GM19455 (cell line): ENCODE measurements around the gene ROPN1L.

Source experiments
- ATAC-seq: cut with Tn5 transposase; IDR thresholded peaks from one replicate; pipeline ENCODE4 v1.9.1; 2021; ENCODE audit not compliant: unreplicated experiment

The ROPN1L gene

DNA sequence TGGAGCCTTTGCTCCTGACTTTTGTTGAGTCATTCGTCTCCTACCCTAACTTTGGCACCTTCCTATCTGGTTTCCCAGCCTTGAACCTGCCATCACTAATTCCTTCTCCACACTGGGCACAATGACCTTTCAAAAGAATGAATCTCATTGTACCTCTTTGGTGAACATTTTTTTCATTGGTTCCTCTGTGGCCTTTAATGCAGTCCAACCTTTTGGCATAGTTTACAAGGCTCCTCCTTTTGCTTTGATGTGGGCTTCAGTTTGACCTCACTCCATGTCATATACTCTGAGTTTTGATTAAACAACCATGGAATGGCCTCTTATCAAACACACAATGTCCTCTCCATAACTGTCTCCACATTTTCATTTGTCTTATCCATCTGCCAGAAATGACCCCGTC is 14.5 kb upstream of the ROPN1L start:
- ATAC-seq: no peak

DNA sequence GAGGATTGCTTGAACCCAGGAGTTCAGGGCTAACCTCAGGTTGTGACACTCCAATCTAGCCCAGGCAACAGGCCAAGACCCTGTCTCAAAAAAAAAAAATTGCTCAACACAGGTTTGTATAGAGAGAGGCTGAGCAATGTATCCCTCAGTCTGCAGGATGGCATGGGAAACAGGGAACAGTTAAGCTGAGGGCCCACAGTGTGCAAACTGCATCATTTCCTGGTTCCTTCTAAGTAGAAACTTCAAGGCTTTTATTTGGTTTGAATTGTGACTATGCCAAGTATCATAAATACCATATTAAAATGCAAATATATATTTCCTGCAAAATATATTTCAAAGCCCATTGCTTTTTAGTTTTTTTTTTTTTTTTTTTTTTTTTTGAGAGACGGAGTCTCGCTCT is 13.7 kb upstream of the ROPN1L start:
- no peak for ATAC-seq

DNA sequence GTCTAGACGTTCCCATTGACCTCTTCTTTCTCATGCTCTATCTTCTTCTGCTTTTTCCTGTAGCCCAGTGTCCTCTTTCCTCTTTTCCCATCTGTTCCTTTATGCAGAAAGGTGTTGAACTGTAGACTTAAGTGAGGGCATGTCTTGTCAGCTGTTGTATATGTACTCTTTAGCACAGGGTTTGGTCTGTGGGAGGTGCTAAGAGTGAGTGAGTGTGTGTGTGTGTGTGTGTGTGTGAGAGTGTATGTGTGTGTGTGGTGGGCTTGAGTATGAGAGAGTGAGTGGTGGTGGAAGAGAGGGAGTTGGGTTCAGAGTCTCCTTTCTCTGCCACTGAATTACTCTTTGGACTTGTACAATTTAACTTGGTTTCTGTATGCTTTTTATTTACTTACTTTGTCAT is 10.3 kb upstream of the ROPN1L start:
- no peak for ATAC-seq

DNA sequence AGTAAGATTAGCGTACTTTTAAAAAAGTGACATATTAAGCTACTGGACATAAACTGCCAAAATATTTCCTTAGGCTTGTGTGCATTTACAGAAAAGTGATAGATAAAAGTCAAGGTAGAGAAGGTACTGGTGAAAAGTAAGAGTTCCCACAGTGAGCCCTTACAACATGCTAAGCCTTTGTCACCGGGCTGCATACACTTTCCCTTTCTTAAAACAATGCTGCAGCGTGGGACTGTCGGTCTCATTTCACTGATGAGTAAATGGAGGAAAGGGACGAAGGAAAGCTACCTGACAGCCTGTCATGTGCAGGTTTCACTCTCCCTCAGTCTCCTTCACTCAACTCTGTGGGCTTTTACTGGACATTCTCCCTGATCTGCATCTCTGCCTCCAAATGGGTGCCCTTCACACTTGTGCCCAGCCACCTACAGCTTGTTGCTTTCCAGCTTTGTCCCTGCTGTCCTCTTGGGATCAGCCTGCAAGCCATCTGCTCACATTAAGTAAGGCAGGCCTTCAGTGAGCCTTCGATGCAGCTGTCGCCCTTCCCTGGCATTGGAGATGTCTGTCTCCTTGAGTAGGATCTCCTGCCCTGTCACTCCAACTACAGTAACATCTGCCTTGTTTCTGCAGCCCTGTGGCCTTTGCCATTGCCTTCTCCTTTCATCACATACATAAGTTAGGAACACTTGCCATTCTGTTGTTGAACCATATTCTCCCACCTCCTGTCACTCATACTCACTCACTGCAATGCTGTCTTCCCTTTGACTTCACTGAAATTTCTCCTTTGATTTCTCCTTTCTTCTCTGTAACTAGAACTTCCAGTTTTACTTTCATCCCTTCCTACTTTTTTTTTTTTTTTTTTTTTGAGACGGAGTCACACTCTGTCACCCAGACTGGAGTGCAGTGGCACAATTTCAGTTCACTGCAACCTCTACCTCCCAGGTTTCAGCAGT is 9.3 kb upstream of the ROPN1L start:
- no peak for ATAC-seq

DNA sequence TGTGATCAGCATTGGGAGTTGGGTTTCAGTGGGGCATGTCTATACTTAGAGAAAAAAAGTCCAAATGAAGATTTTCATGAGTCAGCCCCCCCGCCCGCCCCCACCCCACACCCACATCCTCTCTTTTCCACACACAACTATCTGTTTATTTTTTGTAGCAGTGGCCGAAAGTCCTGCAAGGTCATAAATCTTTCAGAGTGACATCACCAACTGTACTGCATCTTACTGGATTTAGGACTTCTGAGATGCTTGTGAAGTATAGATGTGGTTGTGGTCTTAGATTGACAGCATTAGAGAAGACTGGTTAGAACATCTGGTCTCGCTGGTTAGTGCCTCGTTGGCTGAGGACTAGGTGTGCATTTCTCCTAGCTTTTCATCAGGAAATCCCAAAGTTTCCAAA is 7.3 kb upstream of the ROPN1L start:
- ATAC-seq: no peak

DNA sequence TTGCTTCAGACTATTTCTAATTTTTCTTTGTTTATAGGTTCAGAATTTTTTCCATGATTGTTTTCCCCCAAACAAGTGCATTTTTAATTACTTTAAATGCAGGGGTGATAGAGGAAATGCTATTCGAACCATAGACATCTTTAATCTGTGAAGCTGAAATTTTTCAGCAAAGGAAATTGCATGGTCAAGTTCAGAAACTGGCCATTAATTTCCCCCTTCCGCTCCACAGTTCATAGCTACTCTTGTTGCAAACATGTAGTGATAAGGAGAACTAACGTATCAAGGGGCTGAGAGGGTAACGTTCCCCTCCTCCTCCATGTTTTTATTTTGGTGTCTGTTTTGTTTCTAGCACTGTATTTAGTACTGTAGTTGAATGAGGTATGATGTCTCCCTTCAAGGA is 3.4 kb upstream of the ROPN1L start:
- ATAC-seq: no peak

DNA sequence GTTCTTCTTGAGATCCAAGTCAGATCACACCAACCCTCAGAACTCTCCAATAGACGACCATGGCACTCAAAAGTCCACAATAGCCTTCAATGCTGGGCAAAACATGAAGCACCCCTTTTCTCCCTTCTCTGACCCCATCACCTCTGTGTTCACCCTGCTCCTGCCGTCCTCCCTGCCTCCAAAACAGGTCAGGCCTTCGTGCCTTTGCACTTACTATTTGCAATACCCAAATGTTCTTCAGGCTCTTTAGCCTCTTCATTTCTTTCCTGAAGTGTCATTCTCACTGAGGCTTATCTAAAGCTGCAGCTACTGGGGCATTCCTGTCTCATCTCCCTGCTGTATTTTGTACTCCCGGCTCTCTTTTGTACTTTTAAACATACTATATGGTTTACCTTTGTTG is 2.0 kb upstream of the ROPN1L start:
- no peak for ATAC-seq

DNA sequence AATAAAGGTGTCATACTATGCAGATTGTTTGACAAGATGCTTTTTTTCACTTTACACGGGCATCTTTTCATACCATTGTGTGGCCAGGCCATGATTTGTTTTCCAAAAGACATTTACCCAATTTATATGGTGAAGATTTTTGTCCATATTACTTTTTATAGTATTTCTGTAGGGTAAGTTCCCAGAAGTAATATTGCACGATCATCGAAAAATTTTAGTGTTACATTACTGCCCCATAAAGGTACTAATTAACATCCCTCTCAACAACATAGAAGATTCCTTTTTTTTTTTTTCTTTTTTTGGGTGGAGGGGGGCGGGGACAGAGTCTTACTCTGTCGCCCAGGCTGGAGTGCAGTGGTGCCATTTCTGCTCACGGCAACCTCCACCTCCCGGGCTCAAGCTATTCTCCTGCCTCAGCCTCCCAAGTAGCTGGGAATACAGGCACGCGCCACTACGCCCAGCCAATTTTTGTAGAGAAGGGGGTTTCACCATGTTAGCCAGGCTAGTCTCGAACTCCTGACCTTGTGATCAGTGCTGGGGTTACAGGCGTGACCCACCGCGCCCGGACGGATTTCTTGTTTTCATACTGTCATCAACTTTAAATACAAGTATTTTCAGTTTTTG is 1.2 kb upstream of the ROPN1L start:
- no peak for ATAC-seq

DNA sequence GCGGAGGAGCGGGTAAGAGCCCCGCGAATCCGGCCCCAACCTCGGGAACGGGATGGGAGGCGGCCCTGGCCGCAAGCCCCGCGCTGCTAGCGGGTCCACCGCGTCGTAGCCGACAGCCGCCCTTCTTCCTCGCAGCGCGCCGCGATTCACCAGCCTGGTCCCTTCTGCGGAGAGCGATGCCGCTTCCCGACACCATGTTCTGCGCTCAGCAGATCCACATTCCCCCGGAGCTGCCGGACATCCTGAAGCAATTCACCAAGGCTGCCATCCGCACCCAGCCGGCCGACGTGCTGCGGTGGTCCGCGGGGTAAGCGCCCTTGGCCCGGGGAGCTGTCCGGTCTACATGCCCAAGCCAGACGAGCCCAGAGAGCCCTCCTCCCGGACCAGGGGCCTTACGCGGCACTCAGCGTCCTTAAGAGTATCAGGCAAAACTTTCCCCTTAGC is 335 bp downstream of the ROPN1L start:
- ATAC-seq: peak; percentile 54

DNA sequence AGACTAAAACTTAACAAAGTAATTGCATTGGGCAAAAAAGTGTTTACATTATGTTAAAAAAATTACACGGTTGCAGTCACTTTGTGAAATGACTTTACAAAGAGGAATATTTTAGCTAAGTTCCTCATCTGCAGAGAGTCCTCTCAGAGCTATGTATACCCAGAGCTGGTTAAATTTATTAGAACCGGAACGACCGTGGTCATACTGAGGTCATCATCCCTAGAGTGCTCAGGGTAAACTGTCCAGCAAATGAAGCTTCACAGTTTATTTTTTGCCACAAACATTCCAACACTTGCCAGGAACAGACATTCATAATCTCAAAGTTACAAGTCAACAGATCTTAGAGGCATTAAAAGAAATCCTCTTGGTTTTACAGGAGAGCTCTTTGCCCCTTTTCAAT is 897 bp downstream of the ROPN1L start:
- no peak for ATAC-seq

DNA sequence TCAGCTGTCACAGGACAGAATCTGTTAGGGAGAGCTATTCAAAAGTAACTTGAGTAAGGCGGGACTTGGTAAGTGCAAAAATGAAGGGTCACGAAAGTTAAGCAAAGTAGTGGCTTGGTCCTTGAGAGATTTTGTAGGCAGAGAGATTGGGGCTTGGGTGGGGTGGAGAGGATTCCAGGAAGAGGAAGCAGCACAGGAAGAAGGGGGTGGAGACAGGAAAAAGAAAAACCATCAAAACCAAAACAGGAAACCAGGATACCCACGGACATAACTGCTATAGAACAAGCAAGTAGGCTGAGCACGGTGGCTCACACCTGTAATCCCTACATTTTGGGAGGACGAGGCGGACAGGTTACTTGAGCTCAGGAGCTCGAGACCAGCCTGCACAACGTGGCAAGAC is 3.7 kb downstream of the ROPN1L start:
- no peak for ATAC-seq

DNA sequence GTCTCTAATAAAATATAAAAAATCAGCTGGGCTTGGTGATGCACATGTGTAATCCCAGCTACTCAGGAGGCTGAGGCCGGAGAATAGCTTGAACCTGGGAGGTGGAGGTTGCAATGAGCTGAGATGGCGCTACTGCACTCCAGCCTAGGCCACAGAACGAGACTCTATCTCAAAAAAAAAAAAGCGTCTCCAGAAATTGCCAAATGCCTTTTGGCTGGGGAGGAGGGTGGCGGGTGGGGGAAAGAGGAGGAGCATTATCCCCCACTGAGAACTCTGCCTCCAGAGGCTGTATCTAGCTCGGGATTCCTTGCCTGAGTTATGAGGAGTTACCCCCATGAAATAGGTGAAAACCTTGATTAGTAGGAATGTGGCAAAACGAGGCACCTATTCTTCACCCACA is 4.8 kb downstream of the ROPN1L start:
- ATAC-seq: no peak

DNA sequence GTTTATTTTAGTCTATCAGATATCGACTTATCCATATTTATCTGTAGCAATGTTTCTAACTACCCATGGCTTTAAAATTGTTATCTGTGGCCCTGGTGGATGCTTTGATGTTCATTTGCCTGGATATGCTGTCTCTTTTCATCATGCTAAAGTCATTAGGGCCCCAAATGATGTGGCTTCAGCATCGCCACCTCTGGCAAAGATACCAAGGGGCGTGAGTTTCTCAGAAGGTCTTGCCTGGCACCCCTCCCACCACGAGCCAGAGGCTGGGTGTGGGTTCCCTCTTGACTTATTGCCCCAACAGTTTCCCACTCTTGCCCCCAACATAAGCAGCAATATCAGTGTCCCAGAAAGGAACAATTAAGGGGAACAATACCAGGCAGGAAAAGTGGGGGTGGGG is 5.4 kb downstream of the ROPN1L start:
- no peak for ATAC-seq

DNA sequence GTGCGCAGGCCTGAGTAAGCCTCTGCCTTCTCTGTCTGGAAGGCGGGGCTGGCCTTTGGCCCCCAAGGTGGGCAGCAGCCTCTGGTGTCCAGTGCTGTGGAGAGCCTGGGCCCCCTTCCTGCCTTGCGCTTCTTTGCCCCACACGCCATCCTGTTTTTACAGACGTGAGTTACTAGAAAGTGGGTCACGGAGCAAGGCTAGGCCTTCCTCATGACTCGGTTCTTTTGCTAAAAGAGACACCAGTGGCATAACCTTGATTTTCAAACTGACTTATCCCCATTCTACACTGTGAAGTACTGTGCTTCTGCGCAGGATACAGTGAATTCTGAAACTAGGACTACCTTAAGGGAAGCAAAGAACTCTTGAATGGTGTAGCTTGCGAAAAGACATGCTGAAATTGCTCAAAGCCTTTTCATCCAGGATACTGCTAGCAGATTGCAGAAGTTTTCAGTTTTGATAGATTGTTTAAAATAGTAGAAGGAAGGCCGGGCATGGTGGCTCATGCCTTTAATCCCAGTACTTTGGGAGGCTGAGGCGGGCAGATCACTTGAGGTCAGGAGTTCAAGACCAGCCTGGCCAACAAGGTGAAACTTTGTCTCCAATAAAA is 7.2 kb downstream of the ROPN1L start:
- no peak for ATAC-seq

DNA sequence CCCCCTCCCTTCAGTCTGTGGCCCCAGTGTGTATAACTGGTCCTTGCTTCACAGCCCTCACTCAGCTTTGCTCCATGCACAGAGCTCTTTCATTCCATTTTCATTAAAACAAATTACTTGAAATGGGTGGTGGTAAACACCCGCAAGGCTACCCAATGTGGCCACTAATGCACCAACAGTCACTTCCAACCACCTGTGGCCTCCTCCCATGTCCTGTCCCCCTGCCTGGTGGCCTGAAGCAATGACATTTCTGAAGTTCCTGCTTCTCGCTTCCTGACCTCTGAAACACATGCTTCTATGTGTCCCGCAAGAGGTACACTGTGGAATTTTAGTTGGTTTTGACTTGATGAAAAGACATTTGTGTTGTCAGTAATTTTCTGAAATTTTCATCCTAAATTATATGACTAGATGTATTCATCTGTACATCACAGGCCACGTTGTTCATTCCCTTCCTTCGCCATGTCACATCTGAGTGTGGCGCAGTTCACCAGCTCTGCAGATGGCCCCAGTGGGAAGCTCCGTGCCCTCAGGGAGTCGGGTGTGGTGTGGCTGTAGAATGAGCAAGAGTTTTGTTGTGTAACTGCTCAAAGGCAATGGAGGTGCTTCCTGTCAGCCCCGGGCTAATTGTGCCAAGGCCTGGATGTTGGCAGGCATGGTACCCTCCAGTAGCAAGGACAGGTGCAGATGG is 9.6 kb downstream of the ROPN1L start:
- no peak for ATAC-seq

DNA sequence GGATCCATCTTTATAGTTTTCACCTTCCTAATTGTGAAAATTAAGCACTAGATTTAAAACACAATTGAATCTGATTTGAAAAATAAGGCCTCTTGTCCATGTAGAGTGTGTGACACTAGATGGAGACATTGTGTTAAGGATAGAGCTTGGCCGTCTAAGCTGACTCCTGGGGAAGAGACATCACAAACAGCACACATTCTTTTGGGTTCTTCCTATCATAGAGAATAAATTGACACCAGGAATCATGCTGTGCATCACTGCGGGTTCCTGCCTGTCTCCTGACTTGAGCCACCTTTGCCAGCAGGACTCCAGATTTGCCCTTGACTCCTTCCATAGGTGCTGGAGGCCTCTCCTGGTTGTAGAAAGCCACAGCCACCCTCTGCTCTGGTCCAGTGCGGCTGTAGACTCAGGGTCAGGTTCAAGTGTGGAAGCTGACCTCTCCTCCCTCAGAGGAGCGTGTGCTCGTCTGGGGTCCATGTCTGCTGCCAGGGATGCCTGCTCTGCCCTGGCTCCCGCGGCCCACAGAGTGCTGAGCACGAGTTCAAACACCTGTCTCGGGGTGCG is 11.2 kb downstream of the ROPN1L start:
- ATAC-seq: peak; percentile 79

DNA sequence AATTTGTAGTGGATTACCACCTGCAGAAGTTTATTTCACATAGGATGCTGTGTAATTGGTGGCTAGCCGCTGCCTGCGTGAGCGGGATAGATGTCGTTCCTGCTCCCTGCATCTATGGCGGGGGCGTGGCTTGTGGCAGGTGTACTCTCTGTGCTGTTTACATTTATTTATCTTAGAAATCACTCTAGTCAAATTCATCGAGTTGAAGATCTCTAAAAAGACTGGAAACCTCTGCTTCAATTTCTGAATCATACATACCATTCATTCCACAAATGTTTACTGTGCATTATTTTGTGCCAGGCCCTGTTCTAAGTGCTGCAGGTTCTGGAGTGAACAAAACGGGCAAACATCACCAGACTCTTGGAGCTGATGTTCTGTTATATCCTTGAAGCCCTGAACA is 11.9 kb downstream of the ROPN1L start:
- ATAC-seq: no peak

DNA sequence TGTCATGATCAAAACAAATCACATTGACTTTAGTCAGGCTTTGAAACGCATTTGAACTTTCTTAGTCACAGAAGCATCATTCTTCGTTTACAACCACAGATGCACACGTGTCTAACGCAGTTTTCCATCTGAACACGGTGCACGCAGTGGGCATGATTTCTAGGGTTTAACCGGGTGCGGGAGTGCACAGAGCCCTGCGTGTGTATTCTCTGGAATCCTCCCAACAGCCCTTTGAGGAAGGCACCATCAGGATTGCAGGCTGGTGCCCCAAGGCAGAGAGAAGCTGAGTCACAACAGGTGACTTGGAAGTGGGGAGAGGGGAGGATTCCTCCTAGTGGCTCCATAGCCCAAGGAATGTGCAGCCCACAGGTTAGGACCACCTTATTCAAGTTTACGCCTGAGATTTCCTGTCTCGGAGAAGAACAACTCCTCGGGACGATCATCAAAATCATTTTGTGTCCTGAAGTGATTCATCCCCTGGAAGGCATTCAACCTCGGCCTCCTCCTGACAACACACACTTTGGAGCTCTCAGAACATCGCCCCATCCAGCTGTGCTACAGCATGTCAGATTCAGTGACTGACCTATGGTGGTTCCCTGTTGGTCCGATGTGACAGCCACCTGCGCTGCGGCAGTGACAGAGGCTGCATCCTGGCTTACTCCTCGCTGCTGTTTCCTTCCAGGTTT is 13.1 kb downstream of the ROPN1L start:
- ATAC-seq: no peak

DNA sequence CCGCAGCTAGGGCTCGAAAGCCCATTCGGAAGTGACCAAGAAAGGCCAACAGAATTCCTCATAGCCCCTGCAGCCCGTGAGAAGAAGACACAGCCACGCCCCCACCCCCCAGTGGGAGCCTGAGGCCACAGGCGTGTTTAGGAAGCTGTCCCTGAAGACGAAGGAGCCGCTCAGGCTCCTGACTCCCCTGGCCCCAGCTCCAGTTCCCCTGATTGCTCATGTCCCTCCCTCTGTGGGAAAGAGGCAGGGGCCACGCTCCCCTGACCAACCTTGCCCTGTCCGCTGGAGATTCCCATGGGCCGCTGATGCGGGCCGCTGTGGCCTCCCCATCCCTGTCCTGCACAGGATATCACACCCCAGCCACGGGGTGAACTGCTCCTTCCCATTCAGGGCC is 13.6 kb downstream of the ROPN1L start:
- ATAC-seq: no peak

DNA sequence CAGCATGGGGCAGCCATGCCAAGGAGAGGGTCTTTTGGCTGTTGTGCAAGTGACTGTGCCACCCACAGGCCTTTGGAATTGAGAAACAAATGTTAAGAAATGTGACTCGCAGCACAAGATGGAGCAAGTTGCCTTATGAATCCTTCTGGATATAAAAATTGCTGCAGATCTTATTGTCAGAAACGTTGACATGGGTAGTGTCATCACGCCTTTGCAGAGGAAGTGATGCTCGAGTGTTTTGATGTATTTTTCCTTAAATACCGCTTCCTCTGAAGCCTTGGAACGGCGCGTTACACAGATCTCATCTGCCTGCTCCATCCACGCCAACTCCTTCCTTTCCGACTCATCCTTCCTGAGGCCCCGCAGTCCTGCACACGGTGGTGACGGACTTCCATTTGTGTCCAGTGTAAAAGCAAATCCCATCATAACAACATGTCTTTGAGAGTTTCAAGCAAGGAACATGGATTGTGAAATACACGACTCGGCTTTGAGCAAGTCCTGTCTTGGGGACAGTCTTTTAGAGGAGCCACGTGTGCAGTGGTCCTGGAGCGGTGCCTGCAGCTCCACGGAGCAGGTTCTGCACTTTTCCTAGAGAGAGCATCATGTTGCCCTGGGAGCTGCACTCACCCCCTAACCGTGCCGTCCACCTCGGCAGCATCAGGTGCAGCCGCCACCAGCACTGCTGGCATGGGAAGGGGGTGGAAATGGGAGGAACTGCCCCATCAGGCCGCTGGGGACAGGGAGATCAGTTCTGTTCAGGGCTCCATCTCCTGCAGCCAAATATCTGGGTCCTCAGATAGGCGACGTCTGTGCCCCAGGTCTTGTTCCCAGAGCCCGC is 15.1 kb downstream of the ROPN1L start:
- no peak for ATAC-seq
